Psoas muscle (tissue), 8 donors: Measurements from ENCODE around the gene CPHXL. TPM values are rescaled to one million over a fixed set of nuclear protein-coding genes. Genes with fewer than 3 reads are reported as not detected.

Experiments
- ATAC-seq, 4 donors: fragments of 200-7000 bp; cut with Tn5 transposase; one replicate each; pipeline ENCODE4 v1.9.1; 2020; ENCODE audit warnings: moderate library complexity in 3 of 4, mild to moderate bottlenecking in 2 of 4
- DNase-seq, 2 donors: peaks; one replicate each; pipeline ENCODE4 v3.0.0-alpha.2; 2020
- H3K27ac ChIP-seq: fragments of 200-600 bp; one replicate; pipeline ENCODE4 v1.8.0; 2022
- H3K27me3 ChIP-seq, 3 donors: fragments of 200-600 bp in 1 of 3; one replicate each; pipeline versions ENCODE4 v1.6.1 to v1.8.0; 2013 to 2022; ENCODE audit warnings: low read length in 2 of 3, mild to moderate bottlenecking in 2 of 3, moderate library complexity in 1 of 3; ENCODE audit not compliant: insufficient read depth in 3 of 3
- H3K36me3 ChIP-seq, 2 donors: fragments of 200-600 bp in 1 of 2; one replicate each; pipeline versions ENCODE4 v1.6.1 to v1.8.0; 2013 to 2022; ENCODE audit warnings: low read depth in 1 of 2, mild to moderate bottlenecking in 1 of 2, moderate library complexity in 1 of 2; ENCODE audit not compliant: insufficient read depth in 1 of 2
- H3K4me1 ChIP-seq: fragments of 200-600 bp; one replicate; pipeline ENCODE4 v1.8.0; 2022
- H3K4me3 ChIP-seq: fragments of 200-600 bp; one replicate; pipeline ENCODE4 v1.8.0; 2022; ENCODE audit warnings: mild to moderate bottlenecking
- H3K9me3 ChIP-seq: fragments of 200-600 bp; one replicate; pipeline ENCODE4 v1.8.0; 2022
- WGBS, 3 donors: extraction: QIAGEN DNeasy Blood & Tissue Kit; methylation state at CpG; one replicate each; pipeline versions ENCODE4 v1.1.6 to v1.1.7; 2013; 5-methylcytosine and 5-hydroxymethylcytosine counted together
- intact Hi-C, 2 donors: fragments of 100-400 bp; cut with DNase I; formaldehyde crosslinking; loops; one replicate each; pipeline versions ENCODE4 v1.11.0 to v1.14.2; 2022
- long read RNA-seq, 2 donors: library from polyadenylated mRNA; unstranded; transcript quantifications; one replicate each; pipeline ENCODE4 v2.0.0, GENCODE V29; 2021
- polyA plus RNA-seq, 3 donors: library from polyadenylated mRNA; stranded (reverse); fragments of 200-250 nt; gene quantifications; one replicate each; pipeline ENCODE4 v1.2.3, GENCODE V29; 2013
- total RNA-seq, 4 donors: library from RNA; stranded (reverse); fragmentation: NEBNext Ultra II Directional in 2 of 4; extraction: Animal tissue kit (Norgen Biotek cat#: 25700) in 2 of 4; gene quantifications; one replicate each; pipeline versions ENCODE4 v1.2.1 to v1.2.4, GENCODE V29; 2021 to 2023
- TF ChIP-seq, protein P1 (sequence below): fragments of 200-600 bp; IDR thresholded peaks from one replicate; pipeline ENCODE4 v1.8.0; 2022; ENCODE audit warnings: antibody characterized with exemption
- donor health status: healthy with polysubstance abuse.
- donor health status: DM: no; HTN: no; CAD: no; lungs with moderate emphysema.
- donor health status: Bipolar disorder and iron deficiency.
- donor health status: healthy.
- donor health status: DM: yes; HTN: yes; CAD: no.
- donor health status: DM: no; HTN: no; CAD: no.
- donor health status: DM: no; HTN: no; CAD: no.
- donor health status: DM: yes; HTN: yes; CAD: no.

The CPHXL gene
- total RNA-seq (not detected), polyA plus RNA-seq (not detected)
- long read RNA-seq, donor 1: 0 reads
- long read RNA-seq, donor 2: 0 reads

DNA sequence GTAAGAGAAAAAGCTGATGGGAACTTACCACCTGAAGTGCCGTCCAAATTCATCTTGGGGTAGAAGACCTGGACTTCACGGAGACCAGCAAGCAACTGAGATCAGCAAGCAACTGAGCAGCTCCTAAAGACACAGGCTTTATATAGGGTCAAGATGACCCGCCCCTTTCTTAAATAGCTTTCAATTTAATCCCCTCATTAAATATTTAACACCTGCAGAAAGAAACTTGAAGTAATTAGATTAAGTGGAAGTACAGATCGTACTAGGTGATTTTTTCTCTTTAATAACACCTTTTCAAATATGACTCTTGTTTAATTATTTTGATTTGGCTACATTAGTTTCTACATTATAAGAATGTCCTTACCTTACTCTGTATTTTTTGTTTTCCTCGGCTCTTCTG, at the start of gene CPHXL:
Gene CPHXL, minus strand, starts transcription at position 101 of the 400 bp plus-strand sequence. Its CDS starts 48 bp downstream, at position 53.
- no peaks in the 10 kb centered on the region for H3K36me3 ChIP-seq
- WGBS, 3 donors: 79 to 90% (median 89%) methylated on average over 5 of the region's 5 CpGs
- H3K4me1 ChIP-seq: no peaks in the 10 kb centered on the region
- H3K27ac ChIP-seq: no peak within 1 kb of the TSS
- intact Hi-C loops: no loop called here
- H3K4me3 ChIP-seq: no peak within 1 kb of the TSS
- ATAC-seq (no peak), DNase-seq (no peak)
- no peaks in the 10 kb centered on the region for H3K27me3 ChIP-seq
- TF ChIP-seq, protein P1, sequence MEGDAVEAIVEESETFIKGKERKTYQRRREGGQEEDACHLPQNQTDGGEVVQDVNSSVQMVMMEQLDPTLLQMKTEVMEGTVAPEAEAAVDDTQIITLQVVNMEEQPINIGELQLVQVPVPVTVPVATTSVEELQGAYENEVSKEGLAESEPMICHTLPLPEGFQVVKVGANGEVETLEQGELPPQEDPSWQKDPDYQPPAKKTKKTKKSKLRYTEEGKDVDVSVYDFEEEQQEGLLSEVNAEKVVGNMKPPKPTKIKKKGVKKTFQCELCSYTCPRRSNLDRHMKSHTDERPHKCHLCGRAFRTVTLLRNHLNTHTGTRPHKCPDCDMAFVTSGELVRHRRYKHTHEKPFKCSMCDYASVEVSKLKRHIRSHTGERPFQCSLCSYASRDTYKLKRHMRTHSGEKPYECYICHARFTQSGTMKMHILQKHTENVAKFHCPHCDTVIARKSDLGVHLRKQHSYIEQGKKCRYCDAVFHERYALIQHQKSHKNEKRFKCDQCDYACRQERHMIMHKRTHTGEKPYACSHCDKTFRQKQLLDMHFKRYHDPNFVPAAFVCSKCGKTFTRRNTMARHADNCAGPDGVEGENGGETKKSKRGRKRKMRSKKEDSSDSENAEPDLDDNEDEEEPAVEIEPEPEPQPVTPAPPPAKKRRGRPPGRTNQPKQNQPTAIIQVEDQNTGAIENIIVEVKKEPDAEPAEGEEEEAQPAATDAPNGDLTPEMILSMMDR: no peak
- H3K9me3 ChIP-seq: no peaks in the 10 kb centered on the region

DNA sequence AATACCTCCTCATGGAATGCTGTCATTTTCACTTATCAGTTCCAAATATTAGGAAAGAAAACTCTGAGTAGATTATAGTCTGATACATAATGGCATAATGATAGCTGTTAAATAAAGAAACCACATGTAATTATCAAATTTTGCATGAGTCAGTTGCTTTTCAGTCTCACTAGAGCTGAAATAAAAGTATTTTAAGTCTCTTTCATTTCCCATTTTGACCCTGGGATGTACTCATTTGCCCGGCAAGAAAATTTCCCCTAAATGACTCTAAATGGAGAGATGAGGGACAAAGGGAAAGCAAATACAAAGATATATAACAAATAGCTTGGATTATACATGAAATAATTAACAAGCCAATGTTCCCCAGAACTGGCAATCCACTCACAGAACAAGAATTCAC, 47.9 kb upstream of the CPHXL start:
- peaks cover 0 to 5% (median 0%) of the 10 kb centered on the region in 3 donors for H3K27me3 ChIP-seq
- H3K27ac ChIP-seq: no peak overlapping the region
- no peaks in the 10 kb centered on the region for H3K36me3 ChIP-seq
- no peak for DNase-seq
- TF ChIP-seq, protein P1: no peak
- WGBS, 3 donors: 62 to 76% (median 62%) methylated on average over 1 of the region's 1 CpG
- intact Hi-C loops: no loop called here
- H3K4me1 ChIP-seq: no peaks in the 10 kb centered on the region
- no peak for ATAC-seq
- H3K9me3 ChIP-seq: no peaks in the 10 kb centered on the region
- H3K4me3 ChIP-seq: no peak overlapping the region

DNA sequence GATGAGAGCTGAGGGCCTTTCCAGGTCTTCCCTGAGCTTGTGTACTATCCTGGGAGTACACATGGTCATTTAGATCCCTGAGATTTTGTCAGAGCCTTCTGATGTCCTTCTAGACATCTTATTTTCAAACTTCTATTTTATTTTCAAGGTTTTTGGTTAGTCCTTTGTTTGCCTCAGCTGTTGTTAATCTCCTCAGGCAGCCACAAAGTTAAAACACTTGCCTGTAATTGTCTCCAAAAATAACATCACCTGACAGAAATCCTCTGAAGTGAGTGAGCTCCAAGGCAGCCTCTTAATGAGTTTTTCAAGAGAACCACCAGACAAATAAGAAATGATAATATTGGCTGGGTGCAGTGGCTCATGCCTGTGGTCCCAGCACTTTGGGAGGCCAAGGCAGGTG, 43.8 kb upstream of the CPHXL start:
- Histone ChIP-seq H3K4me1 (no peaks in the 10 kb centered on the region), H3K4me3 (no peak overlapping the region), H3K9me3 (no peaks in the 10 kb centered on the region), H3K36me3 (no peaks in the 10 kb centered on the region), H3K27me3 (no peaks in the 10 kb centered on the region), H3K27ac (no peak overlapping the region)
- DNase-seq (no peak), ATAC-seq (no peak)
- TF ChIP-seq, protein P1: no peak
- intact Hi-C loops: no loop called here

DNA sequence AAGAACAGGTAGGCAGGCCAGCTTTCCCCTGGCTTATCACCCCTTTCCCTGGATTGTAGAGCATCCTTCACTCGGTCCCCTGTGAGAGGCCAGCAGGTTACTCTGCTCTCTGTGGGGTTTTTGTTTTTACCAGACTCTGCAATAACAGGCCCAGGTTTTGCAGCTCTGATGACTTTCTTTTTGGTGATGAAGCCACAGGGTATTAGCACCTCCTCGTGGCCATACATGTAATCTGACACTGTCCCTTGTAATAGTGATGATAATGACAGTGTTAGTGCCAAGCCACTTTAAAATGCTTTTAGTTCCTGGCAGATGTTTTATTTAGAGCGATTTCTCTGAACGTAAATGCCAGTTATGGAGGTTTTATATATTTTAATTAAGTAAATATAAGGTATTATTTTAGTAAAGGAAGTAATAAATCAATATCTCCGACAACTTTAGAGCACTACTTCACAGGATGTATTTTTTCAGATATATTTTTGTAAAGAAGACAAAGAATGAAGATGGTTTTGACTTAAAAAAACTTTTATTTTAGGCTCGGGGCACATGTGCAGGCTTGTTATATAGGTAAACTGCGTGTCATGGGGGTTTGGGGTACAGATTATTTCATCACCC, 38.0 kb upstream of the CPHXL start:
- H3K27ac ChIP-seq: no peak overlapping the region

More for the DNA sequence above, 38.0 kb upstream of the CPHXL start:
- DNase-seq: no peak
- H3K9me3 ChIP-seq: no peaks in the 10 kb centered on the region
- H3K27me3 ChIP-seq: no peaks in the 10 kb centered on the region
- no peak overlapping the region for H3K4me3 ChIP-seq
- TF ChIP-seq, protein P1: peak; percentile 62
- intact Hi-C loops: loop anchor here in 1 of 2 donors (5.0 kb wide), 1 partner anchor 292 kb away; no protein-coding TSS in a partner anchor
- H3K4me1 ChIP-seq: no peaks in the 10 kb centered on the region
- 24 to 33% (median 27%) methylated on average over 7 of the region's 7 CpGs for WGBS, 3 donors
- no peaks in the 10 kb centered on the region for H3K36me3 ChIP-seq
- peak; percentile 46 to 83 (median 74) for ATAC-seq
